Hematopoietic multipotent progenitor cell treated with erythropoietin and hydrocortisone succinate and interleukin-3 and kit ligand, for 8 days (in vitro differentiated cells): ENCODE measurements around the gene CCDC170.
A peak's percentile ranks its signal among the peaks of the same experiment; 100 is the strongest.
"Not testable (repeated sequence)": the region's sequence is repeated elsewhere in the genome, so short reads cannot be mapped to it uniquely, and the experiment has no call there.

ENCODE experiments used
- DNase-seq: peaks from one replicate; pipeline ENCODE4 v3.0.0-alpha.2; 2015

The CCDC170 gene

DNA sequence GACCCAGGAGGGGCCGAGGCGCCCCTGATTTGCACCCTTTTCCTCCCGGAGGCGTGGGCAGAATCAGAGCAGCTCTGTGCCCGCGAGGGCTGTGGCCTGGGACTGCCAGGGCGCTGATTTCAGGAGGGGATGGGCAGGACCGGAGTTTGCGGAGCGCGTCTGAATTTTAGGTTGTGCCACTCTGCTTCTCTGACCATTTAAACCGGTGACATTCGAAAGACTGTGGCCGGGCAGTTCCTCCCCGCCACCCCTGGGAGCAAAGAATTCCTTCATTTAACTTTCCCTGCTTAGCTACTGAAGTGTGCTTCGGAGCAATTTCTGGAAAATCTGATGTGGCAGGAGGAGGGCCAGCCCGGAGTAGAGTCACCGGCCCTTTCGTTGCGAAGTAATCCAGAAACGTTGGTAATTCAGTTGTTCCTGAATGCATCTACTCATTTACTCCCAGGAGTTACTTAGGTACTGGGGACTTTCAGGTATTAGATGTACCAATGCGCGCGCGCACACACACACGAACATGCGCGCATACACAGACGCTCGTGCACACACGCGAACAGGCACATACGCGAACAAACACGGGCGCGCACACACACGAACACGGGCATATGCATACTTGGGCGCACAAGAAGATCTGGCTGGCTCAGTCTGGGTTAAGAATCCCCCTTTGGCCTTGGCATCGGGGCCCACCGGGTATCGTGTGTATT, 568 bp downstream of the CCDC170 start:
- DNase-seq, result no peak

DNA sequence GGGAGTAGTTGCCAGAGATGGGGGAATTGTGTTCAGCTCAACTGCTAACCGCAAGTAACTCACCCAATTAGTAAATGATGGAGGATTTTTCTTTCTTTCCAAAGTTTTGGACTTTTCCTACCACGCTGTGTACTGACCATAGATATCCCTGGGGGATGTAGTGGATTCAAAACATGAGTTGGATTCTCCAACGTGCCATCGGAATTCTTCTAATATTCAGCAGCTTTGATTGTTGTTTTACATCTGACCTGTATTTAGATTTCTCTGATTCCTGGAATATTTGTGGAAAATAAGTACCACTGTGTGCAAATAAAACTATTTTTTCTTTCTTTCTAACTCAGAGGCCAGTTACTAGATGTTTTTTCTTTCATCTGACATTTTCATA, 1.1 kb downstream of the CCDC170 start:
- DNase-seq, result no peak

DNA sequence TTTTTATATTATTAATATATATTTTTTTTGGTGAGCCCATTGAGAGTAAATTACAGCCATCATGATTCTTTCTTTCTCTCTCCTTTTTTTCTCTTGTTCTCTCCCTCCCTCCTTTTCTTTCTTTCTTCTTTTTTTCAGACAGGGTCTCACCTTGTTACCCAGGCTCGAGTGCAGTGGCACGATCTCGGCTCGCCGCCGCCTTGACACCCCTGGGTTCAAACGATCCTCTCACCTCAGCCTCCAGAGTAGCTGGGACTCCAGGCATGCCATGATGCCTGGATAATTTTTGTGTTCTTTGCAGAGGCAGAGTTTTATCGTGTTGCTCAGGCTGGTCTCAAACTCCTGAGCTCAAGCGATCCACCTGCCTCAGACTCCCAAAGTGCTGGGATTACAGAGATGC, 1.6 kb downstream of the CCDC170 start:
- no peak for DNase-seq

- no peak for DNase-seq
These were observed 4.1 kb downstream of the CCDC170 start for GRCh38 chr6:151497905-151498304.

GRCh38 chr6:151498327-151498726, 4.5 kb downstream of the CCDC170 start:
- peak; percentile 17 for DNase-seq

DNA sequence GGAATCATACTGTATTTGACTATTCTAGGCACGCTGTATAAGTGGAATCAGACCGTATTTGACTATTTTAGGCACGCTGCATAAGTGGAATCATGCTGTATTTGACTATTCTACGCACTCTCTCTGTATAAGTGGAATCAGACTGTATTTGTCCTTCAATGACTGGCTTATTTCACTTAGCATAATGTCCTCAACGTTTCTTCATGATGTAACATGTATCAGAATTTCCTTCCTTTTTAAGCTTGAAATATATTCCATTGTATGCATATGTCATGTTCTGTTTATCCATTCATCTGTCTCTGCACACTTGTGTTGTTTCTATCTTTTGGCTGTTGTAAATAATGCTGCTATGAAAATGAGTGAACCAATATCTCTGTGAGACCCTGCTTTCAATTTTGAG, 5.7 kb downstream of the CCDC170 start:
- no peak for DNase-seq

DNA sequence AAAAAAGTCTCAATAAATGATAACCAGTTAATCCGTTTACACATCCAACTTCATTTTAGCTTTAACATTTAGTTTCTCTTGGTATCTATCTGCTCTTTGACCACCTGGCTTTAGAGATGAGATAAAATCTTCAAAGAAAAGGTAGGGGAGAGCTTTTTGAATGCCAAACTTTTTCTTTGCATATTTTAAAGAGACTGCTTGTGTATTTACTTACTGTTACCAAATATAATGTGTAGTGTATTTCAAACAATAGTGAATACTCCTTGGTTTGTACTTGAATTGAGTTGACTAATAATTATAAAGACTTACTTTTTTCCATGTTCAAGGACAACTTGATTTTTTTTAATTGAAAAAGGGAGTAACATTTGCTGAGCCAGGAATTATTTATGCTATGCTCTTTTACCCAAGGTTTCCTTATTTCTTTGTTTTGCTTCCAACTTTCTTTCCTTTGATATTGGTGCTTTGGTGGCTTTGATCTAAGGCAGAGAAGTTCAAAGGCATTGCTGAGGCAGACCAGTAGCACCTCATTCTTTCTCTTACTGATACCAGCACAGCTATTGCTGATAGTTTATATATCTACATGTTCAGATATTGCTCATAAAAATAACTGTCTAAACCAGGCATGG, 7.8 kb downstream of the CCDC170 start:
- DNase-seq, result no peak

GRCh38 chr6:151502499-151502898, 8.7 kb downstream of the CCDC170 start:
- DNase-seq, result no peak

GRCh38 chr6:151506761-151507160, 12.9 kb downstream of the CCDC170 start:
- DNase-seq, result no peak

- no peak for DNase-seq
These were observed 15.2 kb downstream of the CCDC170 start for GRCh38 chr6:151509048-151509447.

GRCh38 chr6:151512481-151512880, 18.7 kb downstream of the CCDC170 start:
- DNase-seq, result no peak

GRCh38 chr6:151514000-151514730, 20.3 kb downstream of the CCDC170 start:
- peak; percentile 16 for DNase-seq

- DNase-seq, result not testable (repeated sequence)
These were observed 25.2 kb downstream of the CCDC170 start for GRCh38 chr6:151518992-151519391.

DNA sequence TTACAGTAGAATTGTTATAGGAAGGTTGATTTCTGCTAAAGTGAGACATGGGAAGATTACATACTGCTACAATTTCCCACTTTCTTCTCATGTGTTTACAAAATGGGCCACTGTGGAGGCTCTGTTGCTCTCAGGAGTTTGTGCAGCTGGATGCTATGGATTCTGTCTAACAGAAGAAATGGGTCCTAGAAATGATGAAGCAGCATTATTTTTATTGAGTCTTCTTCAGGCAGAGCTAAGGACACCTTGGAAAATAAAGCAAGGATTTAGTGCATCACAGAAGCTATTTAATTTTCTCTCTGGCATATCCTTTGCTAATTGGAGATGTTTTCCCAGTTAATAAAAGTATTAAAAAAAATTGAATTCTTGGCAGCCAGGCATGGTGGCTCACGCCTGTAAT, 29.2 kb downstream of the CCDC170 start:
- no peak for DNase-seq

DNA sequence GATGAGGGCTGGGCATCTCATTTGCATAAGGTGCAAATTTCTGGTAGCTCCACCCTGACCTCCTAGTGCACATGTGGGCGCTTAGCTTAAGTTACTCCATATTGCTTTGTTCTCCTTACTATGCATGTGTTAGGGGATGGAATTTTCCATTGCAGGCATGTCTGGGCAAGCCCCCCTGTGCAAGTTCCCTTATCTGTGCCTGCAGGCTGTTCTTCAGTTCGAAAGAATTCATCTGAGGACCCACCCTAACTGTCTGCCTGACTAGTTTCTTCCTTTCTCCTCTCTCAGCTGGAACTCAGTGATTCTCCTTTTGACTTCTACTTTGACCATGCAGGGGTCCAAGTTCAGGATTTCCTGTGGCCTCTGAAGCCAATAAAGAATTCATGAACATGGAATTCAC, 30.2 kb downstream of the CCDC170 start:
- DNase-seq, result peak; percentile 64

GRCh38 chr6:151534576-151534975, 40.8 kb downstream of the CCDC170 start:
- DNase-seq, result no peak

- DNase-seq, result no peak
These were observed 41.8 kb downstream of the CCDC170 start for GRCh38 chr6:151535476-151536187.

DNA sequence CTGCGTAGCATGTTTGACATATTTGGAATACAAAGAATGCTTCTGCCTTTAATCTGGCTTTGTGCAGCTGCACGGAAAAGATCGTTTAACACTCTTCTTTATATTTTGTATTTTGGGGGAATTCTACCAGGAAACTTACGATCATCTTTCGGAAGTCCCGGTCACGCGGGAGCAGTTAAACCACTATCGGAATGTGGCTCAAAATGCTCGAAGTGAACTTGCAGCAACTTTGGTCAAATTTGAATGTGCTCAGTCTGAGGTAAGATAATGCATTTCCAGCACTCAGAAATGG, 42.3 kb downstream of the CCDC170 start:
- no peak for DNase-seq

DNA sequence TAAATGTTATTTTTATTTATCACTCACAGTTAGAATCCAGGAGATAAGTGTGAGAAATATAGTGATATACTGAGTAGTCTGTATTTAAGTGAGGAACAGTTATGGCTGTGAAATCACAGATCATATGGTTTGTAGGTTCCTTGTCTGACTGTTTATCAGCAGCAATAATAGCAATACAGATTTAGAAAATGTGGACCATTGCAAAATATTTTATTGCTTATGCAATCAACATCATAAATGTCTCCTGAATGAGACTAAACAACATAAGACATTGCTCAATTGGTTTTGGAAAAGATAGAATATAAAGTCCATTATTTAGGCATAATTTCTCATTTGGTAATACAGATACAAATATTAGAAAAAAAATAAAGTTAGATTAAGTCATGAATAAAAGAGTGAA, 43.7 kb downstream of the CCDC170 start:
- no peak for DNase-seq

DNA sequence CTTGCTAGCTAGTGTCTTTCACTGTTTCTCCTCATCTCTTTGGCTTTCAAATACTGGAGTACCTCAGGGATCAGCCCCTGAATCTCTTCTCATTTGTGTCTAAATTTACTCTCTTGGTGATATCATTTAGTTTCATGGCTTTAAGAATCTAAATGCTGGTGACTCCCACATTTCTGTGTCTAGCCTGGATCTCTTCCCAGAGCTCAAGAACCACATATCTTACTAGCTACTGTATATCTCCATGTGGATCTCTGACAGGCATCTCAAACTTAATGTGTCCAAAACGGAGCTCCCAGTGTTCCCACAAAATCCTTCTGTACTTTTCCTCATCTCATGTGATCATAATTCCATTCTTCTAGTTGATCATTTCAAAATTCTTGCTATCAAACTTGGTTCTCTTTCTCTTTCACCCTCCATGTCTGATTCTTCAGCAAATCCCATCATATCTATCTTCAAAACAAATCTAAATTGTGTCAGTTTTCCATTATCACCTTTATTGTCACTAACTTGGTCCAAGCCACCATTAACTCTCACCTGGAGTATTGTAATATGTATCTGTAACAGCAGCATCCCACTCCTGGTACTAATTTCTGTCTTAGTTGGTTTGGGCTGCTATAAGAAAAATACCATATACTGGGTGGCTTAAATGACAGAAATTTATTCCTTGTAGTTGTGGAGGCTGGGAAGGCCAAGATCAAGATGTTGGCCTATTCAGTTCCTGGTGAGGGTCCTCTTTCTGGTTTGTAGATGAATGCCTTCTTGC, 45.9 kb downstream of the CCDC170 start:
- DNase-seq, result no peak

GRCh38 chr6:151544453-151544852, 50.6 kb downstream of the CCDC170 start:
- no peak for DNase-seq

- DNase-seq, result not testable (repeated sequence)
These were observed 51.1 kb downstream of the CCDC170 start for GRCh38 chr6:151544884-151545283.
